H9 (cell line): ENCODE measurements around the gene GIPC3. TPM values are rescaled to one million over a fixed set of nuclear protein-coding genes. Genes with fewer than 3 reads are reported as not detected.

Experiments used
- DNase-seq: peaks from one replicate; pipeline ENCODE4 v3.0.0-alpha.2; 2017
- H2AFZ ChIP-seq: one replicate; pipeline ENCODE4 v1.6.1; 2013; ENCODE audit warnings: mild to moderate bottlenecking, low read length, control low read depth, moderate library complexity
- H2AK5ac ChIP-seq: 2 replicates; pipeline ENCODE4 v1.6.1; 2013; ENCODE audit warnings: low read length, control low read depth, mixed read lengths; ENCODE audit not compliant: insufficient read length
- H2BK120ac ChIP-seq: one replicate; pipeline ENCODE4 v1.6.1; 2013; ENCODE audit warnings: low read depth, mild to moderate bottlenecking, low read length, control low read depth, inconsistent platforms; ENCODE audit not compliant: poor library complexity, severe bottlenecking
- H2BK12ac ChIP-seq: 2 replicates; pipeline ENCODE4 v1.6.1; 2013; ENCODE audit warnings: low read length, control low read depth, mixed read lengths, low read depth; ENCODE audit not compliant: insufficient read length
- H2BK15ac ChIP-seq: 2 replicates; pipeline ENCODE4 v1.6.1; 2013; ENCODE audit warnings: low read depth, low read length, control low read depth
- H2BK20ac ChIP-seq: one replicate; pipeline ENCODE4 v1.6.1; 2013; ENCODE audit warnings: low read depth, mild to moderate bottlenecking, low read length, control low read depth, inconsistent platforms; ENCODE audit not compliant: poor library complexity, severe bottlenecking
- H2BK5ac ChIP-seq: 2 replicates; pipeline ENCODE4 v1.6.1; 2013; ENCODE audit warnings: low read length, control low read depth, mixed read lengths; ENCODE audit not compliant: insufficient read length
- H3K14ac ChIP-seq: 2 replicates; pipeline ENCODE4 v1.6.1; 2013; ENCODE audit warnings: low read length, control low read depth; ENCODE audit not compliant: insufficient read depth
- H3K18ac ChIP-seq: 2 replicates; pipeline ENCODE4 v1.6.1; 2013; ENCODE audit warnings: low read depth, mild to moderate bottlenecking, mixed read lengths, low read length, control low read depth; ENCODE audit not compliant: insufficient read length
- H3K23ac ChIP-seq: 2 replicates; pipeline ENCODE4 v1.6.1; 2013; ENCODE audit warnings: low read length, control low read depth, mixed read lengths, low read depth; ENCODE audit not compliant: insufficient read length
- H3K23me2 ChIP-seq: 2 replicates; pipeline ENCODE4 v1.6.1; 2013; ENCODE audit warnings: low read depth, mild to moderate bottlenecking, mixed read lengths, low read length, control low read depth; ENCODE audit not compliant: insufficient read length, poor library complexity, severe bottlenecking
- H3K27ac ChIP-seq: 2 replicates; pipeline ENCODE4 v1.5.1; 2013; ENCODE audit warnings: low read length, control low read depth, mixed read lengths, low read depth; ENCODE audit not compliant: insufficient read length
- H3K27me3 ChIP-seq: 2 replicates; pipeline ENCODE4 v1.6.1; 2013; ENCODE audit warnings: low read length, control low read depth, inconsistent platforms; ENCODE audit not compliant: insufficient read depth
- H3K4ac ChIP-seq: 2 replicates; pipeline ENCODE4 v1.6.1; 2013; ENCODE audit warnings: low read depth, mild to moderate bottlenecking, control low read depth, inconsistent platforms, low read length, moderate library complexity
- H3K4me1 ChIP-seq: 2 replicates; pipeline ENCODE4 v1.6.1; 2013; ENCODE audit warnings: low read length, control low read depth, inconsistent platforms; ENCODE audit not compliant: insufficient read depth
- H3K4me2 ChIP-seq: 2 replicates; pipeline ENCODE4 v1.6.1; 2013; ENCODE audit warnings: low read length, control low read depth, mixed read lengths; ENCODE audit not compliant: insufficient read length, insufficient read depth
- H3K56ac ChIP-seq: 2 replicates; pipeline ENCODE4 v1.6.1; 2013; ENCODE audit warnings: low read depth, mild to moderate bottlenecking, mixed read lengths, low read length, control low read depth; ENCODE audit not compliant: insufficient read length
- H3K79me1 ChIP-seq: 2 replicates; pipeline ENCODE4 v1.6.1; 2013; ENCODE audit warnings: low read depth, mild to moderate bottlenecking, moderate library complexity, low read length, control low read depth, inconsistent platforms; ENCODE audit not compliant: insufficient read depth, poor library complexity, severe bottlenecking
- H3K79me2 ChIP-seq: 2 replicates; pipeline ENCODE4 v1.6.1; 2013; ENCODE audit warnings: low read length, control low read depth, inconsistent platforms; ENCODE audit not compliant: insufficient read depth
- H3K9ac ChIP-seq: 2 replicates; pipeline ENCODE4 v1.6.1; 2013; ENCODE audit warnings: low read length, control low read depth, mixed read lengths; ENCODE audit not compliant: insufficient read length; ENCODE audit errors: extremely low read depth
- H3K9me3 ChIP-seq: one replicate; pipeline ENCODE4 v1.6.1; 2013; ENCODE audit warnings: low read depth, low read length, inconsistent platforms; ENCODE audit not compliant: control insufficient read depth
- H3T11ph ChIP-seq: one replicate; pipeline ENCODE4 v1.6.1; 2013; ENCODE audit warnings: mild to moderate bottlenecking, low read length, control low read depth, inconsistent platforms
- H4K20me1 ChIP-seq: one replicate; pipeline ENCODE4 v1.6.1; 2013; ENCODE audit not compliant: control insufficient read depth, insufficient read length, insufficient read depth
- H4K5ac ChIP-seq: 2 replicates; pipeline ENCODE4 v1.6.1; 2013; ENCODE audit warnings: low read depth, mild to moderate bottlenecking, mixed read lengths, low read length, control low read depth; ENCODE audit not compliant: insufficient read length
- H4K8ac ChIP-seq: replicated peaks from 2 replicates; pipeline ENCODE4 v1.6.1; 2013; ENCODE audit warnings: low read length, control low read depth, mixed read lengths, low read depth; ENCODE audit not compliant: insufficient read length
- H4K91ac ChIP-seq: 2 replicates; pipeline ENCODE4 v1.6.1; 2013; ENCODE audit warnings: low read depth, mild to moderate bottlenecking, moderate library complexity, mixed read lengths, low read length, control low read depth; ENCODE audit not compliant: insufficient read length
- H3K27ac Mint-ChIP-seq, 3 experiments: 2 replicates in 2 of 3; 3 replicates in 1 of 3; pipeline ENCODE4 v1.8.0; 2020 to 2021; ENCODE audit warnings: mixed read lengths in 3 of 3, mild to moderate bottlenecking in 1 of 3, moderate library complexity in 1 of 3
- H3K27me3 Mint-ChIP-seq: 2 replicates; pipeline ENCODE4 v1.8.0; 2021; ENCODE audit warnings: low read depth, mild to moderate bottlenecking, moderate library complexity, mixed read lengths
- H3K36me3 Mint-ChIP-seq, 3 experiments: 2 replicates in 2 of 3; 3 replicates in 1 of 3; pipeline ENCODE4 v1.8.0; 2020 to 2021; ENCODE audit warnings: low read depth in 3 of 3, mixed read lengths in 3 of 3; ENCODE audit not compliant: insufficient read depth in 1 of 3
- H3K4me1 Mint-ChIP-seq, 2 experiments: 2 replicates each; pipeline ENCODE4 v1.8.0; 2020; ENCODE audit warnings: mixed read lengths in 2 of 2
- H3K4me3 Mint-ChIP-seq, 2 experiments: 2 replicates in 1 of 2; 3 replicates in 1 of 2; pipeline ENCODE4 v1.8.0; 2020 to 2021; ENCODE audit warnings: mild to moderate bottlenecking in 2 of 2, mixed read lengths in 2 of 2, moderate library complexity in 1 of 2
- H3K9me3 Mint-ChIP-seq, 2 experiments: 2 replicates in 1 of 2; 3 replicates in 1 of 2; pipeline ENCODE4 v1.8.0; 2020; ENCODE audit warnings: mild to moderate bottlenecking in 2 of 2, mixed read lengths in 2 of 2, moderate library complexity in 1 of 2
- WGBS: extraction: QIAGEN DNeasy Blood & Tissue Kit; methylation state at CpG from one replicate; pipeline ENCODE4 v1.1.7; 2013; ENCODE audit warnings: missing lambda C conversion rate, low lambda C conversion rate, mixed read lengths; ENCODE audit not compliant: insufficient read length; ENCODE audit errors: extremely low coverage; 5-methylcytosine and 5-hydroxymethylcytosine counted together
- total RNA-seq: library from RNA; stranded (reverse); gene quantifications from 2 replicates; pipeline ENCODE4 v1.2.1, GENCODE V29; 2021
- TF ChIP-seq, protein P1 (sequence below): fragments of 200-600 bp; sonication (generic); conservative IDR thresholded peaks from 3 replicates; pipeline ENCODE4 v1.8.0; 2021; ENCODE audit warnings: antibody characterized with exemption, mild to moderate bottlenecking

Gene GIPC3
- total RNA-seq, 1 experiment from 2014 or later = 1.6 TPM

DNA sequence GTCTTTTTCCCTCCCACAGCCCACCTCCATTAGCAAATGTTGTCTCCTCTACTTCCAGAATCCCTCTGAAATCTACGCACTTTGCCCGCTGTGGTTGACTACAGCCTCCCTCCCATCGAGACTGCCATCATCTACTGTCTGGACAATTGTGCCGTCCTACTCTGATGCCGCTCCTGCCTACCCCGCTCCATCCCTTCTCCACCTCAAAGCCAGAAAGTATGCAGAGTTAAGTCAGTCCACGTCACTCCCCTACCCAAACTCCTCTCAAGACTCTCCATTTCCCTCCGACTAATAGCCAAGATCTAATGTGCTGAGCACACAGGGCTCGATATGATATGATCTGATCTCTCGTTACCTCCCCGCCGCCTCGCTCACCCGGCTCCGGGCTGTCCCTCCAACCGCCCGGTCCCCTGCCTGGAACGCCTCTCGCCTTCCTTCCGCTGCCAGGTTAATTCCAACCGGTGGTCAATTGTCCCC lies 40.8 kb downstream of the GIPC3 start:
- H4K20me1 ChIP-seq = no peaks in the 10 kb centered on the region
- no peak overlapping the region for H3K4ac ChIP-seq
- H3K23me2 ChIP-seq = peaks cover 5% of the 10 kb centered on the region
- Mint-ChIP-seq H3K27me3 (no peaks in the 10 kb centered on the region; the same call in 1 of the 2 replicates), H3K27ac (peak overlapping the region; percentile 54 to 100 (median 99); a peak in 5 of 7 replicates), H3K9me3 (no peaks in the 10 kb centered on the region), H3K36me3 (peaks cover 6 to 22% (median 13%) of the 10 kb centered on the region in 3 experiments; a peak in 6 of 7 replicates), H3K4me1 (peaks cover 4 to 13% of the 10 kb centered on the region in 2 experiments), H3K4me3 (peak overlapping the region; percentile 96 to 97)
- H3K56ac ChIP-seq = no peak overlapping the region
- no peaks in the 10 kb centered on the region for H3K27me3 ChIP-seq
- H2BK12ac ChIP-seq = no peak overlapping the region
- no peak overlapping the region for H4K5ac ChIP-seq
- H3K79me1 ChIP-seq = no peaks in the 10 kb centered on the region
- no peak overlapping the region for H2BK20ac ChIP-seq
- H3K79me2 ChIP-seq = peaks cover 7% of the 10 kb centered on the region; the same call in 1 of the 2 replicates
- H3K4me2 ChIP-seq = peak overlapping the region; percentile 93
- no peak overlapping the region for H2AK5ac ChIP-seq
- H3K23ac ChIP-seq = no peak overlapping the region
- no peak overlapping the region for H2AFZ ChIP-seq
- no peak overlapping the region for H3T11ph ChIP-seq
- H2BK15ac ChIP-seq = no peak overlapping the region
- peak overlapping the region; percentile 66 for H3K9ac ChIP-seq
- H2BK120ac ChIP-seq = no peak overlapping the region
- TF ChIP-seq, protein P1, sequence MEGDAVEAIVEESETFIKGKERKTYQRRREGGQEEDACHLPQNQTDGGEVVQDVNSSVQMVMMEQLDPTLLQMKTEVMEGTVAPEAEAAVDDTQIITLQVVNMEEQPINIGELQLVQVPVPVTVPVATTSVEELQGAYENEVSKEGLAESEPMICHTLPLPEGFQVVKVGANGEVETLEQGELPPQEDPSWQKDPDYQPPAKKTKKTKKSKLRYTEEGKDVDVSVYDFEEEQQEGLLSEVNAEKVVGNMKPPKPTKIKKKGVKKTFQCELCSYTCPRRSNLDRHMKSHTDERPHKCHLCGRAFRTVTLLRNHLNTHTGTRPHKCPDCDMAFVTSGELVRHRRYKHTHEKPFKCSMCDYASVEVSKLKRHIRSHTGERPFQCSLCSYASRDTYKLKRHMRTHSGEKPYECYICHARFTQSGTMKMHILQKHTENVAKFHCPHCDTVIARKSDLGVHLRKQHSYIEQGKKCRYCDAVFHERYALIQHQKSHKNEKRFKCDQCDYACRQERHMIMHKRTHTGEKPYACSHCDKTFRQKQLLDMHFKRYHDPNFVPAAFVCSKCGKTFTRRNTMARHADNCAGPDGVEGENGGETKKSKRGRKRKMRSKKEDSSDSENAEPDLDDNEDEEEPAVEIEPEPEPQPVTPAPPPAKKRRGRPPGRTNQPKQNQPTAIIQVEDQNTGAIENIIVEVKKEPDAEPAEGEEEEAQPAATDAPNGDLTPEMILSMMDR = no peak
- no peak overlapping the region for H2BK5ac ChIP-seq
- H3K4me1 ChIP-seq = 0 out of 2 replicates have a peak, but pooled peaks cover 2% of the 10 kb centered on the region
- no peak overlapping the region for H3K14ac ChIP-seq
- H3K27ac ChIP-seq = no peak overlapping the region
- no peak overlapping the region for H3K18ac ChIP-seq
- H4K8ac ChIP-seq = no peak overlapping the region
- no CpG with 5 or more reads among the region's 21 CpGs for WGBS
- no peak overlapping the region for H4K91ac ChIP-seq
- DNase-seq = no peak
- no peaks in the 10 kb centered on the region for H3K9me3 ChIP-seq
